Hepatocyte (in vitro differentiated cells): ENCODE results near the gene NRP1. TPM values are rescaled to one million over a fixed set of nuclear protein-coding genes. Genes with fewer than 3 reads are reported as not detected.

ENCODE experiments used
- DNase-seq: peaks from one replicate; pipeline ENCODE4 v3.0.0-alpha.2; 2016; ENCODE audit warnings: low spot score
- H2AFZ ChIP-seq: fragments of 200-600 bp; sonication (generic); 2 replicates; pipeline ENCODE4 v1.6.0; 2016; ENCODE audit warnings: antibody characterized with exemption, mild to moderate bottlenecking
- H3K27ac ChIP-seq: fragments of 200-600 bp; sonication (generic); 2 replicates; pipeline ENCODE4 v1.5.1; 2016; ENCODE audit warnings: mild to moderate bottlenecking
- H3K27me3 ChIP-seq: fragments of 200-600 bp; sonication (generic); 2 replicates; pipeline ENCODE4 v1.6.1; 2016
- H3K36me3 ChIP-seq: fragments of 200-600 bp; sonication (generic); replicated peaks from 2 replicates; pipeline ENCODE4 v1.5.1; 2016; ENCODE audit warnings: low read depth; ENCODE audit not compliant: insufficient read depth
- H3K4me1 ChIP-seq: fragments of 200-600 bp; sonication (generic); 2 replicates; pipeline ENCODE4 v1.5.1; 2016; ENCODE audit warnings: mild to moderate bottlenecking, moderate library complexity; ENCODE audit not compliant: insufficient read depth
- H3K4me2 ChIP-seq: fragments of 200-600 bp; sonication (generic); 2 replicates; pipeline ENCODE4 v1.6.0; 2016
- H3K4me3 ChIP-seq: fragments of 200-600 bp; sonication (generic); 2 replicates; pipeline ENCODE4 v1.5.1; 2016; ENCODE audit warnings: mild to moderate bottlenecking
- H3K79me2 ChIP-seq: fragments of 200-600 bp; sonication (generic); 2 replicates; pipeline ENCODE4 v1.6.0; 2017; ENCODE audit warnings: mild to moderate bottlenecking
- H3K9me2 ChIP-seq: fragments of 200-600 bp; sonication (generic); replicated peaks from 2 replicates; pipeline ENCODE4 v1.6.0; 2017; ENCODE audit warnings: mild to moderate bottlenecking; ENCODE audit not compliant: insufficient read depth
- H3K9me3 ChIP-seq: fragments of 200-600 bp; sonication (generic); 2 replicates; pipeline ENCODE4 v1.5.1; 2016; ENCODE audit warnings: low read depth, mild to moderate bottlenecking
- H4K20me1 ChIP-seq: fragments of 200-600 bp; sonication (generic); 2 replicates; pipeline ENCODE4 v1.6.0; 2016; ENCODE audit warnings: mild to moderate bottlenecking; ENCODE audit not compliant: insufficient read depth, poor library complexity, severe bottlenecking
- CTCF ChIP-seq: fragments of 200-600 bp; sonication (generic); IDR thresholded peaks from 2 replicates; pipeline ENCODE4 v1.5.1; 2016; ENCODE audit warnings: antibody characterized with exemption, mild to moderate bottlenecking; ENCODE audit not compliant: poor library complexity
- EZH2 ChIP-seq: fragments of 200-600 bp; sonication (generic); IDR thresholded peaks from 2 replicates; pipeline ENCODE4 v1.6.1; 2016; ENCODE audit warnings: antibody characterized with exemption, mild to moderate bottlenecking, borderline replicate concordance
- EZH2phosphoT487 ChIP-seq: fragments of 200-600 bp; sonication (generic); IDR thresholded peaks from one replicate; pipeline ENCODE4 v1.6.1; 2018; ENCODE audit warnings: antibody characterized with exemption, mild to moderate bottlenecking, low read depth, moderate library complexity; ENCODE audit not compliant: unreplicated experiment, severe bottlenecking
- WGBS: methylation state at CpG from one replicate; pipeline ENCODE4 v1.1.6; 2016; ENCODE audit warnings: low lambda C conversion rate; ENCODE audit errors: missing lambda C conversion rate; 5-methylcytosine and 5-hydroxymethylcytosine counted together
- polyA plus RNA-seq: library from polyadenylated mRNA; unstranded; fragments of >200 nt; fragmentation: Nextera tagmentation; extraction: Ambion mirVana; gene quantifications from 2 replicates; pipeline ENCODE4 v1.2.1, GENCODE V29; 2016
- total RNA-seq: library from RNA; depleted of rRNA; stranded (reverse); fragments of >200 nt; gene quantifications from 2 replicates; pipeline ENCODE4 v1.2.3, GENCODE V29; 2014

The NRP1 gene
- total and polyA plus RNA-seq, 2 experiments from 2014 or later: 32.2 to 46.9 TPM

- H3K79me2 ChIP-seq: no peaks in the 10 kb centered on the region
- H2AFZ ChIP-seq: no peak overlapping the region
- no peak for TF ChIP-seq EZH2
- peak; percentile 88 for TF ChIP-seq CTCF
- H3K36me3 ChIP-seq: no peaks in the 10 kb centered on the region
- H3K9me2 ChIP-seq: no peaks in the 10 kb centered on the region
- H3K9me3 ChIP-seq: no peaks in the 10 kb centered on the region
- 26% methylated on average over 12 of the region's 12 CpGs for WGBS
- peak overlapping the region; percentile 38 for H3K4me2 ChIP-seq
- no peak overlapping the region for H3K4me3 ChIP-seq
- DNase-seq: peak; percentile 91
- H3K4me1 ChIP-seq: peaks cover 46% of the 10 kb centered on the region
- no peaks in the 10 kb centered on the region for H3K27me3 ChIP-seq
- peak overlapping the region; percentile 64 for H3K27ac ChIP-seq
- no peaks in the 10 kb centered on the region for H4K20me1 ChIP-seq
Observed at GRCh38 chr10:33193057-33193700, 141.3 kb downstream of the NRP1 start.

- Histone ChIP-seq H3K9me2 (no peaks in the 10 kb centered on the region), H3K79me2 (no peaks in the 10 kb centered on the region), H4K20me1 (no peaks in the 10 kb centered on the region), H3K27me3 (no peaks in the 10 kb centered on the region), H3K27ac (no peak overlapping the region), H3K36me3 (no peaks in the 10 kb centered on the region), H2AFZ (no peak overlapping the region), H3K9me3 (no peaks in the 10 kb centered on the region), H3K4me2 (no peak overlapping the region), H3K4me1 (peaks cover 39% of the 10 kb centered on the region), H3K4me3 (no peak overlapping the region)
- no peak for DNase-seq
- no peak for TF ChIP-seq EZH2phosphoT487
- no peak for TF ChIP-seq EZH2
- TF ChIP-seq CTCF: no peak
- WGBS: 69% methylated on average over 5 of the region's 5 CpGs
Observed at GRCh38 chr10:33192190-33192589, 142.3 kb downstream of the NRP1 start.

- no peak overlapping the region for H3K4me2 ChIP-seq
- no peaks in the 10 kb centered on the region for H4K20me1 ChIP-seq
- H2AFZ ChIP-seq: no peak overlapping the region
- no peak overlapping the region for H3K27ac ChIP-seq
- 100% methylated on average over 1 of the region's 1 CpG for WGBS
- H3K36me3 ChIP-seq: no peaks in the 10 kb centered on the region
- H3K4me1 ChIP-seq: peaks cover 22% of the 10 kb centered on the region
- H3K9me2 ChIP-seq: no peaks in the 10 kb centered on the region
- no peak overlapping the region for H3K4me3 ChIP-seq
- no peaks in the 10 kb centered on the region for H3K27me3 ChIP-seq
- TF ChIP-seq CTCF: no peak
- no peak for TF ChIP-seq EZH2phosphoT487
- no peak for TF ChIP-seq EZH2
- no peak for DNase-seq
- H3K9me3 ChIP-seq: no peaks in the 10 kb centered on the region
- H3K79me2 ChIP-seq: no peaks in the 10 kb centered on the region
Observed at GRCh38 chr10:33190406-33190805, 144.1 kb downstream of the NRP1 start.

- Histone ChIP-seq H3K36me3 (no peaks in the 10 kb centered on the region), H3K9me2 (no peaks in the 10 kb centered on the region), H4K20me1 (no peaks in the 10 kb centered on the region), H3K4me1 (peaks cover 17% of the 10 kb centered on the region), H3K79me2 (no peaks in the 10 kb centered on the region), H3K27me3 (no peaks in the 10 kb centered on the region), H3K4me3 (no peak overlapping the region), H3K9me3 (no peaks in the 10 kb centered on the region), H3K4me2 (no peak overlapping the region), H3K27ac (no peak overlapping the region), H2AFZ (no peak overlapping the region)
- TF ChIP-seq EZH2 (no peak), EZH2phosphoT487 (no peak), CTCF (no peak)
- DNase-seq: no peak
- WGBS: 88% methylated on average over 8 of the region's 8 CpGs
Observed at GRCh38 chr10:33189808-33190207, 144.7 kb downstream of the NRP1 start.
